GM23338 (cell line): ENCODE results near the gene RSPH6A. TPM values are rescaled to one million over a fixed set of nuclear protein-coding genes. Genes with fewer than 3 reads are reported as not detected.

Source experiments
- ATAC-seq: fragments of 200-7000 bp; cut with Tn5 transposase; 3 replicates; pipeline ENCODE4 v1.9.1; 2020
- DNase-seq: peaks from one replicate; pipeline ENCODE4 v3.0.0-alpha.2; 2015; ENCODE audit warnings: low spot score
- H2AFZ ChIP-seq: fragments of 200-600 bp; sonication (generic); 2 replicates; pipeline ENCODE4 v1.8.0; 2016; ENCODE audit warnings: antibody characterized with exemption, mild to moderate bottlenecking, moderate library complexity
- H3F3A ChIP-seq: fragments of 200-600 bp; sonication (generic); replicated peaks from 2 replicates; pipeline ENCODE4 v1.8.0; 2017; ENCODE audit warnings: antibody characterized with exemption, mixed run types, low read depth
- H3K27ac ChIP-seq: fragments of 200-600 bp; sonication (generic); 2 replicates; pipeline ENCODE4 v1.6.1; 2016; ENCODE audit warnings: low read depth
- H3K27me3 ChIP-seq: fragments of 200-600 bp; sonication (generic); 2 replicates; pipeline ENCODE4 v1.8.0; 2016; ENCODE audit warnings: mild to moderate bottlenecking, mixed run types, moderate library complexity; ENCODE audit not compliant: insufficient read depth
- H3K36me3 ChIP-seq: fragments of 200-600 bp; sonication (generic); 2 replicates; pipeline ENCODE4 v1.8.0; 2016; ENCODE audit warnings: mild to moderate bottlenecking; ENCODE audit not compliant: insufficient read depth
- H3K4me1 ChIP-seq: fragments of 200-600 bp; sonication (generic); 2 replicates; pipeline ENCODE4 v1.8.0; 2016; ENCODE audit warnings: mild to moderate bottlenecking, moderate library complexity; ENCODE audit not compliant: insufficient read depth
- H3K4me2 ChIP-seq: fragments of 200-600 bp; sonication (generic); 2 replicates; pipeline ENCODE4 v1.7.1; 2017; ENCODE audit warnings: mixed run types
- H3K4me3 ChIP-seq: fragments of 200-600 bp; sonication (generic); 2 replicates; pipeline ENCODE4 v1.6.1; 2016; ENCODE audit warnings: mixed run types
- H3K79me2 ChIP-seq: fragments of 200-600 bp; sonication (generic); replicated peaks from 2 replicates; pipeline ENCODE4 v1.8.0; 2017; ENCODE audit warnings: mild to moderate bottlenecking; ENCODE audit not compliant: insufficient read depth
- H3K9me2 ChIP-seq: fragments of 200-600 bp; sonication (generic); 2 replicates; pipeline ENCODE4 v1.8.0; 2017; ENCODE audit not compliant: insufficient read depth
- H4K20me1 ChIP-seq: fragments of 200-600 bp; sonication (generic); replicated peaks from 2 replicates; pipeline ENCODE4 v1.8.0; 2017; ENCODE audit warnings: mild to moderate bottlenecking; ENCODE audit not compliant: insufficient read depth
- H3K27ac Mint-ChIP-seq: 2 replicates; pipeline ENCODE4 v1.8.0; 2020; ENCODE audit warnings: inconsistent platforms, mild to moderate bottlenecking, moderate library complexity, mixed read lengths
- H3K27me3 Mint-ChIP-seq: 3 replicates; pipeline ENCODE4 v1.8.0; 2022; ENCODE audit warnings: low read depth, mild to moderate bottlenecking, moderate library complexity, mixed read lengths, inconsistent platforms; ENCODE audit not compliant: insufficient read depth, poor library complexity
- H3K36me3 Mint-ChIP-seq: 3 replicates; pipeline ENCODE4 v1.8.0; 2021; ENCODE audit warnings: low read depth, mild to moderate bottlenecking, inconsistent platforms, moderate library complexity, mixed read lengths
- H3K4me1 Mint-ChIP-seq: 3 replicates; pipeline ENCODE4 v1.8.0; 2020; ENCODE audit warnings: mild to moderate bottlenecking, inconsistent platforms, mixed read lengths
- H3K4me3 Mint-ChIP-seq: 3 replicates; pipeline ENCODE4 v1.8.0; 2021; ENCODE audit warnings: moderate library complexity, mild to moderate bottlenecking, inconsistent platforms, mixed read lengths
- H3K9me3 Mint-ChIP-seq: 3 replicates; pipeline ENCODE4 v1.8.0; 2020; ENCODE audit warnings: moderate library complexity, mild to moderate bottlenecking, inconsistent platforms, mixed read lengths
- CREB1 ChIP-seq: fragments of 250-450 bp; sonication (Bioruptor Pico); IDR thresholded peaks from 2 replicates; pipeline ENCODE4 v1.5.0; 2020; ENCODE audit warnings: low read depth, mild to moderate bottlenecking, moderate library complexity
- CTCF ChIP-seq, 2 experiments: fragments of 200-600 bp in 1 of 2; sonication (generic) in 1 of 2; conservative IDR thresholded peaks; 2 replicates each; pipeline versions ENCODE4 v1.5.1 to v1.6.1; 2016 to 2017; ENCODE audit warnings: antibody characterized with exemption in 2 of 2, low read depth in 2 of 2, mild to moderate bottlenecking in 2 of 2, moderate library complexity in 1 of 2
- ETS1 ChIP-seq: IDR thresholded peaks from 2 replicates; pipeline ENCODE4 v1.6.1; 2016; ENCODE audit warnings: antibody characterized with exemption
- EZH2 ChIP-seq: fragments of 200-600 bp; sonication (generic); IDR thresholded peaks from one replicate; pipeline ENCODE4 v1.8.0; 2017; ENCODE audit warnings: antibody characterized with exemption, mild to moderate bottlenecking, low read depth; ENCODE audit not compliant: unreplicated experiment
- EZH2phosphoT487 ChIP-seq: fragments of 200-600 bp; sonication (generic); IDR thresholded peaks from one replicate; pipeline ENCODE4 v1.8.1; 2018; ENCODE audit warnings: antibody characterized with exemption; ENCODE audit not compliant: unreplicated experiment
- NANOG ChIP-seq: IDR thresholded peaks from 2 replicates; pipeline ENCODE4 v1.6.1; 2016; ENCODE audit warnings: antibody characterized with exemption, borderline replicate concordance
- POLR2AphosphoS5 ChIP-seq: IDR thresholded peaks from 2 replicates; pipeline ENCODE4 v1.6.1; 2016; ENCODE audit warnings: antibody characterized with exemption, low read depth
- REST ChIP-seq: IDR thresholded peaks from one replicate; pipeline ENCODE4 v1.6.1; 2018; ENCODE audit warnings: antibody characterized with exemption; ENCODE audit not compliant: unreplicated experiment
- STAT1 ChIP-seq: IDR thresholded peaks from one replicate; pipeline ENCODE4 v1.6.1; 2016; ENCODE audit warnings: antibody characterized with exemption; ENCODE audit not compliant: unreplicated experiment
- ZNF114 ChIP-seq: fragments of 250-450 bp; sonication (Bioruptor Pico); IDR thresholded peaks from 2 replicates; pipeline ENCODE4 v1.5.0; 2020; ENCODE audit warnings: mild to moderate bottlenecking, moderate library complexity
- ZNF331 ChIP-seq: fragments of 250-450 bp; sonication (Bioruptor Pico); IDR thresholded peaks from 2 replicates; pipeline ENCODE4 v1.5.0; 2020; ENCODE audit warnings: low read depth, mild to moderate bottlenecking, moderate library complexity
- polyA plus RNA-seq: library from polyadenylated mRNA; unstranded; fragments of >200 nt; fragmentation: Nextera tagmentation; extraction: Ambion mirVana; gene quantifications from 2 replicates; pipeline ENCODE4 v1.2.1, GENCODE V29; 2016
- total RNA-seq: library from RNA; depleted of rRNA; stranded (reverse); fragments of >200 nt; shearing (Covaris generic); gene quantifications from 2 replicates; pipeline ENCODE4 v1.2.3, GENCODE V29; 2014

The RSPH6A gene
- total and polyA plus RNA-seq, 2 experiments from 2014 or later = 0.11 to 0.21 TPM

DNA sequence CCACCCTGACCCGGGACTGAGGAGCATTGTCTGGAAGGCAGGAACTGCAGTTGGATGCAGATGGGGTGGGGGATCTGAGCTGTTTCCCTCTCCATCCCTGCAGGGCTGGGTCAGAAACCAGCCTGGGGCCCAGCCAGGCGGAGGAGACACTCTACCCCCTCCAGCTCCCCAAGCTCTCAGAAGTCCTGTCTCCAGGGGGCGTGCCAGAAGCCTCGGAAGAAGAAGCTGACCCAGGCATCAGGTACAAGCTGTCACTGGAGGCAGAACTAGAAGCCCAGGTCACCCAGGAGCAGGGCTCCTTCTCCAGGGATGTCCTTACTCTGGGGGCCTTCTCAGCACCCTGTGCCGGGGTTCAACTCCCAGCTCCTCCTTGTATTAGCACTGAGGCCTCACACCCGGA lies 61.6 kb downstream of the RSPH6A start (continued):
- TF ChIP-seq CTCF (conservative IDR thresholded peaks at IDR 0.05; ENCODE audit: low read depth in 2 of 2) = peak; percentile 45 to 69

DNA sequence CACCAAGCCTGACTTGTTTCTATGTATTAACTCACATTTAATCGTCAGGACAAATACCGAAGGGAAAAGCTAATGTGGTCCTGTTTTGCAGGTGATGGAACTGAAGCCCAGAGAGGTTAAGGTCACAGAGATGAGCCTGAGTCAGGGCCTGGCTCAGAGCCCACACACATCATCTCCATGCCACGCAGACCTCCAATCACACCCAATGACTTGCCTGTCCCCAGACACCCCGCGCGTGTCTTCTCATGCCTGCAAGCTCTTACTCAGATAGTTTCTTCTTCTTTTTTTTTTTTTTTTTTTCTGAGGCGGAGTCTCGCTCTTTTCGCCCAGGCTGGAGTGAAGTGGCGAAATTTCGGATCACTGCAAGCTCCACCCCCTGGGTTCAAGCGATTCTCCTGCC lies 62.5 kb downstream of the RSPH6A start:
- Histone ChIP-seq H3K4me1 (peaks cover 3% of the 10 kb centered on the region; the same call in 1 of the 2 replicates), H3K9me2 (no peaks in the 10 kb centered on the region), H3K79me2 (no peaks in the 10 kb centered on the region), H3K27ac (no peak overlapping the region), H3K4me2 (no peak overlapping the region), H3F3A (no peaks in the 10 kb centered on the region), H3K4me3 (no peak overlapping the region), H3K27me3 (no peaks in the 10 kb centered on the region), H4K20me1 (no peaks in the 10 kb centered on the region), H2AFZ (no peak overlapping the region), H3K36me3 (no peaks in the 10 kb centered on the region)
- H3K27ac Mint-ChIP-seq = no peak overlapping the region
- peaks cover 3% of the 10 kb centered on the region for H3K4me1 Mint-ChIP-seq
- peaks cover 12% of the 10 kb centered on the region for H3K27me3 Mint-ChIP-seq
- ATAC-seq (no peak), DNase-seq (no peak)
- no peaks in the 10 kb centered on the region; the same call in 2 of the 3 replicates for H3K9me3 Mint-ChIP-seq
- no peaks in the 10 kb centered on the region for H3K36me3 Mint-ChIP-seq
- H3K4me3 Mint-ChIP-seq = no peak overlapping the region
- no peak for TF ChIP-seq CTCF (conservative IDR thresholded peaks at IDR 0.05; ENCODE audit: low read depth in 2 of 2)
- TF ChIP-seq REST = no peak
- no peak for TF ChIP-seq EZH2
- no peak for TF ChIP-seq STAT1
- no peak for TF ChIP-seq ZNF114 (CRISPR knock-in tag)
- no peak for TF ChIP-seq POLR2AphosphoS5
- no peak for TF ChIP-seq EZH2phosphoT487
- no peak for TF ChIP-seq ZNF331 (CRISPR knock-in tag)
- no peak for TF ChIP-seq NANOG
- no peak for TF ChIP-seq CREB1
- TF ChIP-seq ETS1 = no peak
